ENCODE data around the gene SCFD2.

Gene SCFD2

GRCh38 chr4:52962721-52963120, 403.1 kb downstream of the SCFD2 start:
- Mint-ChIP-seq H3K4me3 (no peak overlapping the region), H3K36me3 (ENCODE audit: low read depth) (no peaks in the 10 kb centered on the region), H3K4me1 (peaks cover 16% of the 10 kb centered on the region), H3K27me3 (ENCODE audit: low read depth, poor library complexity) (no peaks in the 10 kb centered on the region), H3K9me3 (no peaks in the 10 kb centered on the region), H3K27ac (no peak overlapping the region)
- TF ChIP-seq CTCF (IDR thresholded peaks at IDR 0.05) = no peak
- DNase-seq = no peak

- Mint-ChIP-seq H3K27ac (no peak overlapping the region), H3K27me3 (ENCODE audit: low read depth, poor library complexity) (no peaks in the 10 kb centered on the region), H3K9me3 (no peaks in the 10 kb centered on the region), H3K4me1 (peaks cover 25% of the 10 kb centered on the region), H3K36me3 (ENCODE audit: low read depth) (no peaks in the 10 kb centered on the region), H3K4me3 (no peak overlapping the region)
- TF ChIP-seq CTCF (IDR thresholded peaks at IDR 0.05) = no peak
- no peak for DNase-seq
Measured at GRCh38 chr4:52961666-52962412, 404.0 kb downstream of the SCFD2 start.

GRCh38 chr4:52959541-52959940, 406.3 kb downstream of the SCFD2 start:
- no peak overlapping the region for H3K4me3 Mint-ChIP-seq
- H3K9me3 Mint-ChIP-seq = no peaks in the 10 kb centered on the region
- no peaks in the 10 kb centered on the region for H3K27me3 Mint-ChIP-seq (ENCODE audit: low read depth, poor library complexity)
- H3K36me3 Mint-ChIP-seq (ENCODE audit: low read depth) = no peaks in the 10 kb centered on the region
- H3K4me1 Mint-ChIP-seq = peaks cover 45% of the 10 kb centered on the region
- no peak for TF ChIP-seq CTCF (IDR thresholded peaks at IDR 0.05)
- no peak overlapping the region for H3K27ac Mint-ChIP-seq
- DNase-seq = no peak

GRCh38 chr4:52957835-52958631, 407.8 kb downstream of the SCFD2 start:
- H3K9me3 Mint-ChIP-seq = no peaks in the 10 kb centered on the region
- TF ChIP-seq CTCF (IDR thresholded peaks at IDR 0.05) = no peak
- peaks cover 49% of the 10 kb centered on the region for H3K4me1 Mint-ChIP-seq
- H3K27me3 Mint-ChIP-seq (ENCODE audit: low read depth, poor library complexity) = no peaks in the 10 kb centered on the region
- H3K4me3 Mint-ChIP-seq = no peak overlapping the region
- H3K36me3 Mint-ChIP-seq (ENCODE audit: low read depth) = no peaks in the 10 kb centered on the region
- DNase-seq = no peak
- peak overlapping the region; percentile 80 for H3K27ac Mint-ChIP-seq

- Mint-ChIP-seq H3K27ac (peak overlapping the region; percentile 80), H3K4me1 (peaks cover 53% of the 10 kb centered on the region), H3K27me3 (ENCODE audit: low read depth, poor library complexity) (no peaks in the 10 kb centered on the region), H3K36me3 (ENCODE audit: low read depth) (no peaks in the 10 kb centered on the region), H3K9me3 (no peaks in the 10 kb centered on the region), H3K4me3 (no peak overlapping the region)
- DNase-seq = peak; percentile 23
- TF ChIP-seq CTCF (IDR thresholded peaks at IDR 0.05) = no peak
Measured at GRCh38 chr4:52957220-52957686, 408.6 kb downstream of the SCFD2 start.

Data from nephron progenitor cell (in vitro differentiated cells).